ENCODE measurements around the gene PLEKHM3. TPM values are rescaled to one million over a fixed set of nuclear protein-coding genes. Genes with fewer than 3 reads are reported as not detected.

PLEKHM3 gene
- polyA plus RNA-seq, 2 of the 4 experiments (the other 2 are of a cell fraction) = 2.9 to 6.5 TPM

DNA sequence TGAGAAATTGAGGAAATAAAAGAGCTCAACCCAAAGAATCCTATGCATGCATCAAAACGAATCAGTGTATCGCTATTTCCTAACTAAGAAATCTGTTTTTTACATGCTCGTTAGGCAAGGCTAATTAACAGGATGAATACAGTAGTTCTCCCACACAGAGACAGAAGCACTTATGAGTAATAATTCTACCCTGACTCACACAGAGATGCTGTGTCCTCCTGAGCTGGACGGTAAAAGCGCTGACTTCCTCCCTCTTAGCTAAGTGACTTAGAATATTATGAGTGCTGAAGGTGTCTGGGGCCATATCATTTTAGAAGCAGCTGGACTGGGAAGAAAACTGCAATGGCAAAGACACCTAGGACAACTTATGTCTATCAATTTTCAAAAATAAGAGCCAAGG is 18.5 kb downstream of the PLEKHM3 start:
- POLR2A ChIA-PET = no interaction called here
- CTCF ChIA-PET = interaction anchor here (1.2 to 2.0 kb wide), 3 partner anchors 33 to 261 kb away, joined by 3 to 8 read pairs (median 4); no protein-coding TSS in a partner anchor
- Histone ChIP-seq H3K4me3 (no peak overlapping the region), H3K27ac (no peak overlapping the region), H3K4me1 (0 out of 3 replicates have a peak, but pooled peaks cover 6% of the 10 kb centered on the region), H3K9me3 (no peaks in the 10 kb centered on the region), H3K4me2 (no peak overlapping the region)
- TF ChIP-seq NPAS2 (CRISPR knock-in tag; IDR thresholded peaks at IDR 0.05; ENCODE audit: borderline replicate concordance) (no peak), CBX8 (IDR thresholded peaks at IDR 0.05) (no peak), RARB (CRISPR knock-in tag; IDR thresholded peaks at IDR 0.05) (no peak), NR3C1 (IDR thresholded peaks at IDR 0.05) (no peak), MAFK (IDR thresholded peaks at IDR 0.05; ENCODE audit: partially characterized antibody) (no peak), HDAC2 (IDR thresholded peaks at IDR 0.05) (no peak), ESRRA (IDR thresholded peaks at IDR 0.05; ENCODE audit: borderline replicate concordance, low read length) (no peak), BCL3 (IDR thresholded peaks at IDR 0.05) (no peak), FOSL2 (IDR thresholded peaks at IDR 0.05) (no peak), FOSL2 (CRISPR knock-in tag; IDR thresholded peaks at IDR 0.05) (no peak), FOSB (CRISPR knock-in tag; IDR thresholded peaks at IDR 0.05) (no peak), ZC3H11A (IDR thresholded peaks at IDR 0.05) (no peak), ZFP36 (IDR thresholded peaks at IDR 0.05; ENCODE audit: borderline replicate concordance, partially characterized antibody) (no peak), RCOR1 (IDR thresholded peaks at IDR 0.05; ENCODE audit: low read depth, low read length) (no peak), RAD21 (conservative IDR thresholded peaks at IDR 0.05 in 1 of 2, IDR thresholded peaks at IDR 0.05 in 1 of 2) (no peak), MYC (IDR thresholded peaks at IDR 0.05; ENCODE audit: borderline replicate concordance, low read length) (no peak), MAX (IDR thresholded peaks at IDR 0.05) (no peak), PHF8 (IDR thresholded peaks at IDR 0.05; ENCODE audit: borderline replicate concordance, low read depth) (no peak), HES2 (IDR thresholded peaks at IDR 0.05) (no peak)
- TF ChIP-seq, protein P1, sequence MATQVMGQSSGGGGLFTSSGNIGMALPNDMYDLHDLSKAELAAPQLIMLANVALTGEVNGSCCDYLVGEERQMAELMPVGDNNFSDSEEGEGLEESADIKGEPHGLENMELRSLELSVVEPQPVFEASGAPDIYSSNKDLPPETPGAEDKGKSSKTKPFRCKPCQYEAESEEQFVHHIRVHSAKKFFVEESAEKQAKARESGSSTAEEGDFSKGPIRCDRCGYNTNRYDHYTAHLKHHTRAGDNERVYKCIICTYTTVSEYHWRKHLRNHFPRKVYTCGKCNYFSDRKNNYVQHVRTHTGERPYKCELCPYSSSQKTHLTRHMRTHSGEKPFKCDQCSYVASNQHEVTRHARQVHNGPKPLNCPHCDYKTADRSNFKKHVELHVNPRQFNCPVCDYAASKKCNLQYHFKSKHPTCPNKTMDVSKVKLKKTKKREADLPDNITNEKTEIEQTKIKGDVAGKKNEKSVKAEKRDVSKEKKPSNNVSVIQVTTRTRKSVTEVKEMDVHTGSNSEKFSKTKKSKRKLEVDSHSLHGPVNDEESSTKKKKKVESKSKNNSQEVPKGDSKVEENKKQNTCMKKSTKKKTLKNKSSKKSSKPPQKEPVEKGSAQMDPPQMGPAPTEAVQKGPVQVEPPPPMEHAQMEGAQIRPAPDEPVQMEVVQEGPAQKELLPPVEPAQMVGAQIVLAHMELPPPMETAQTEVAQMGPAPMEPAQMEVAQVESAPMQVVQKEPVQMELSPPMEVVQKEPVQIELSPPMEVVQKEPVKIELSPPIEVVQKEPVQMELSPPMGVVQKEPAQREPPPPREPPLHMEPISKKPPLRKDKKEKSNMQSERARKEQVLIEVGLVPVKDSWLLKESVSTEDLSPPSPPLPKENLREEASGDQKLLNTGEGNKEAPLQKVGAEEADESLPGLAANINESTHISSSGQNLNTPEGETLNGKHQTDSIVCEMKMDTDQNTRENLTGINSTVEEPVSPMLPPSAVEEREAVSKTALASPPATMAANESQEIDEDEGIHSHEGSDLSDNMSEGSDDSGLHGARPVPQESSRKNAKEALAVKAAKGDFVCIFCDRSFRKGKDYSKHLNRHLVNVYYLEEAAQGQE (IDR thresholded peaks at IDR 0.05) = no peak
- DNase-seq (ENCODE audit: low read depth in 1 of 2, low spot score in 1 of 2) (no peak), FAIRE-seq (no peak), ATAC-seq (no peak)
- 88% methylated on average over 5 of the region's 5 CpGs for WGBS (ENCODE audit: missing lambda C conversion rate)

GRCh38 chr2:208006337-208006736 is 19.0 kb downstream of the PLEKHM3 start:
- DNase-seq (ENCODE audit: low read depth in 1 of 2, low spot score in 1 of 2) = no peak
- no peak for TF ChIP-seq ZSCAN20 (CRISPR knock-in tag; IDR thresholded peaks at IDR 0.05)
- FAIRE-seq = no peak
- POLR2A ChIA-PET = no interaction called here
- WGBS (ENCODE audit: missing lambda C conversion rate) = 86% methylated on average over 3 of the region's 3 CpGs
- ATAC-seq = no peak
- no peak overlapping the region for H3K4me2 ChIP-seq
- no peak overlapping the region for H3K27ac ChIP-seq
- 0 out of 3 replicates have a peak, but pooled peaks cover 6% of the 10 kb centered on the region for H3K4me1 ChIP-seq
- CTCF ChIA-PET = interaction anchor here (1.2 to 2.0 kb wide), 3 partner anchors 32 to 260 kb away, joined by 3 to 8 read pairs (median 4); no protein-coding TSS in a partner anchor
- H3K4me3 ChIP-seq = no peak overlapping the region
- H3K9me3 ChIP-seq = no peaks in the 10 kb centered on the region

All from A549 (cell line).